RWPE2 (cell line): ENCODE results near the gene SNX10.

Experiments
- ATAC-seq: fragments of 200-7000 bp; cut with Tn5 transposase; 3 replicates; pipeline ENCODE4 v1.9.1; 2021; ENCODE audit warnings: low read depth
- DNase-seq: peaks from one replicate; pipeline ENCODE4 v3.0.0-alpha.2; 2020; ENCODE audit warnings: low spot score
- H3K27ac ChIP-seq: fragments of 450-650 bp; 2 replicates; pipeline ENCODE4 v1.5.1; 2017; ENCODE audit warnings: mild to moderate bottlenecking; ENCODE audit not compliant: poor library complexity, severe bottlenecking
- H3K27me3 ChIP-seq: fragments of 250-450 bp; sonication (Bioruptor Pico); 2 replicates; pipeline ENCODE4 v1.5.1; 2021; ENCODE audit warnings: mild to moderate bottlenecking, moderate library complexity; ENCODE audit not compliant: insufficient read depth, poor library complexity, severe bottlenecking
- H3K36me3 ChIP-seq: fragments of 250-450 bp; sonication (Bioruptor Pico); 2 replicates; pipeline ENCODE4 v1.5.1; 2020; ENCODE audit warnings: low read depth, mild to moderate bottlenecking, moderate library complexity
- H3K4me1 ChIP-seq: fragments of 250-450 bp; sonication (Bioruptor Pico); 2 replicates; pipeline ENCODE4 v1.5.1; 2021; ENCODE audit warnings: mild to moderate bottlenecking, moderate library complexity; ENCODE audit not compliant: insufficient read depth, poor library complexity, severe bottlenecking
- H3K4me3 ChIP-seq: fragments of 250-450 bp; sonication (Bioruptor Pico); 2 replicates; pipeline ENCODE4 v1.5.1; 2021; ENCODE audit warnings: mild to moderate bottlenecking, moderate library complexity; ENCODE audit not compliant: severe bottlenecking
- H3K9me3 ChIP-seq: fragments of 250-450 bp; sonication (Bioruptor Pico); 2 replicates; pipeline ENCODE4 v1.5.1; 2021; ENCODE audit warnings: mild to moderate bottlenecking, moderate library complexity; ENCODE audit not compliant: severe bottlenecking
- TF ChIP-seq, protein P1 (sequence below): fragments of 450-650 bp; IDR thresholded peaks from one replicate; pipeline ENCODE4 v1.5.1; 2017; ENCODE audit warnings: mild to moderate bottlenecking, moderate library complexity; ENCODE audit not compliant: poor library complexity, severe bottlenecking

SNX10 gene

DNA sequence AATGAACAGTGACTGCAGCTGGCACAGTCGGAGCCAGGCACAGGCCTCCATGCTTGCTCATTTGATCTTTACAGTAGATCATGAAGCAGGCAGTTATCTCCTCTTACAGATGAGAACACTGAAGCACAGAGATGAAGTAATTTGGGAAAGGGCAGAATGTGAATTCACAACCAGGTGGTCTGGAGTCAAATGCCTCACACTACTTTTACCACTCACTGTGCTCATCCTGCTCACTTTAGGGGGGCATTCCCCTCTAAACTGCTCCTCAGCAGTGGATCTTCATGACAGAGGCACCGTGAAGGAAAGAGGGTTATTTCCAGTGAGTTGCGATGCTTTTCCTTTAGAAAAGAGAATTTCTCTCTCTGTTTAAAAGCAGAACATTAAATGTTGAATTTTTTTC lies 15.1 kb downstream of the SNX10 start:
- ATAC-seq (no peak), DNase-seq (no peak)
- H3K4me1 ChIP-seq: no peaks in the 10 kb centered on the region
- no peak overlapping the region for H3K27ac ChIP-seq
- no peaks in the 10 kb centered on the region for H3K9me3 ChIP-seq
- TF ChIP-seq, protein P1, sequence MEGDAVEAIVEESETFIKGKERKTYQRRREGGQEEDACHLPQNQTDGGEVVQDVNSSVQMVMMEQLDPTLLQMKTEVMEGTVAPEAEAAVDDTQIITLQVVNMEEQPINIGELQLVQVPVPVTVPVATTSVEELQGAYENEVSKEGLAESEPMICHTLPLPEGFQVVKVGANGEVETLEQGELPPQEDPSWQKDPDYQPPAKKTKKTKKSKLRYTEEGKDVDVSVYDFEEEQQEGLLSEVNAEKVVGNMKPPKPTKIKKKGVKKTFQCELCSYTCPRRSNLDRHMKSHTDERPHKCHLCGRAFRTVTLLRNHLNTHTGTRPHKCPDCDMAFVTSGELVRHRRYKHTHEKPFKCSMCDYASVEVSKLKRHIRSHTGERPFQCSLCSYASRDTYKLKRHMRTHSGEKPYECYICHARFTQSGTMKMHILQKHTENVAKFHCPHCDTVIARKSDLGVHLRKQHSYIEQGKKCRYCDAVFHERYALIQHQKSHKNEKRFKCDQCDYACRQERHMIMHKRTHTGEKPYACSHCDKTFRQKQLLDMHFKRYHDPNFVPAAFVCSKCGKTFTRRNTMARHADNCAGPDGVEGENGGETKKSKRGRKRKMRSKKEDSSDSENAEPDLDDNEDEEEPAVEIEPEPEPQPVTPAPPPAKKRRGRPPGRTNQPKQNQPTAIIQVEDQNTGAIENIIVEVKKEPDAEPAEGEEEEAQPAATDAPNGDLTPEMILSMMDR: no peak
- no peaks in the 10 kb centered on the region for H3K27me3 ChIP-seq
- H3K4me3 ChIP-seq: no peak overlapping the region
- no peaks in the 10 kb centered on the region for H3K36me3 ChIP-seq

DNA sequence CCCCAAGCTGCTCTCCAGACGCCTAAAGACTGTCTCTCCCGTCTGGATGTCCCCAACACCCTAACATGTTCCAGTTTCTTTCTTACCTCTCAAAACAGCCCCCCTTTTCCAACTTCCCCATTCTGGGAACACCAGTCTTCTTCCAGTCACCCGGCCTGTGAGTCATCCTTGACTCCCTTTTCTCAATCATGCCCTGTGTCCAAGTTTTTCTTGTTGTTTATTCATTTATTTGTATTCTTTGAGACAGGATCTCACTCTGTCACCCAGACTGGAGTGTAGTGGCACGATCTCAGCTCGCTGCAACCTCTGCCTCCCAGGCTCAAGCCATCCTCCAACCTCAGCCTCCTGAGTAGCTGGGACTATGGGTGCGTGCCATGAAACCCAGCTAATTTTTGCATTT lies 15.6 kb downstream of the SNX10 start:
- Histone ChIP-seq H3K4me1 (no peaks in the 10 kb centered on the region), H3K27ac (no peak overlapping the region)
- DNase-seq: no peak

DNA sequence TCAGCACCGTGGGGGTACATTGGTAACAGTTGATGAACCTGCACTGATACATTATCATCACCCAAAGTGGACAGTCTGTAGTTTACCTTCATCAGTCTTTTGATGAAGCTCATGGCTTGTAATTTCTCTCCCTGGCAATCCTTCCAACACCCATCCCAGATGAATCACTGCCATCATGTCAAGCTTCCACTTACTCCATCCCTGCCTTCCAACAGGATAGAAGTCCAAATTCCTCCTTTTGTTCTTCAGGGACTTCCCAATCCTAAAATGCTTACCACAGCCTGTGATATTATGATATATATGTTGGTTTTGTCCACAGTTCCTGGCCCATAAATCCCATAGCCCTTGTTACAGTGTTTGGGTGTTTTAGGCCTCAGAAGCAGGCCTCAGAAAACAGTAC lies 16.1 kb downstream of the SNX10 start:
- no peak overlapping the region for H3K27ac ChIP-seq
- ATAC-seq: no peak
- H3K27me3 ChIP-seq: no peaks in the 10 kb centered on the region
- H3K9me3 ChIP-seq: no peaks in the 10 kb centered on the region
- DNase-seq: no peak
- TF ChIP-seq, protein P1: no peak
- no peaks in the 10 kb centered on the region for H3K4me1 ChIP-seq
- H3K36me3 ChIP-seq: no peaks in the 10 kb centered on the region
- H3K4me3 ChIP-seq: no peak overlapping the region

More for the DNA sequence above, 15.6 kb downstream of the SNX10 start:
- no peak for ATAC-seq
- H3K27me3 ChIP-seq: no peaks in the 10 kb centered on the region
- TF ChIP-seq, protein P1: no peak
- no peaks in the 10 kb centered on the region for H3K9me3 ChIP-seq
- H3K36me3 ChIP-seq: no peaks in the 10 kb centered on the region
- no peak overlapping the region for H3K4me3 ChIP-seq

DNA sequence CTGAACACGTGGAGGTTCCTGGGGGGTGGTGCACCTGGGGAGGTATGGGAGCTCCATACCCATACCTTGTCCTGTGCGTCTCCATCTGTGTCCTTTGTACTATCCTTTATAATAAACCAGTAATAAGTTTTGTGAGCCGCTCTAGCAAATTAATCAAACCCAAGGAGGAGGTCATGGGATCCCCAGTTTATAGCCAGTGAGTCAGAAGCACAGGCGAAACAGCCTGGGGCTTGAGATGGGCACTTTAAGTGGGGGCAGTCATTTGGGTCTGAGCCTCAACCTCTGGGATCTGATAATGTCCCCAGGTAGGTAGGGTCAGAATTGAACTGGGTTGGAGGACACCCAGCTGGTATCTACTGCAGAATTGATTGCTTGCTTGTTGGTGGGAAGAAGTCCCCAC lies 16.9 kb downstream of the SNX10 start:
- Histone ChIP-seq H3K36me3 (no peaks in the 10 kb centered on the region), H3K4me3 (no peak overlapping the region), H3K9me3 (no peaks in the 10 kb centered on the region), H3K27ac (no peak overlapping the region), H3K27me3 (no peaks in the 10 kb centered on the region), H3K4me1 (no peaks in the 10 kb centered on the region)
- TF ChIP-seq, protein P1: no peak
- DNase-seq (no peak), ATAC-seq (no peak)

DNA sequence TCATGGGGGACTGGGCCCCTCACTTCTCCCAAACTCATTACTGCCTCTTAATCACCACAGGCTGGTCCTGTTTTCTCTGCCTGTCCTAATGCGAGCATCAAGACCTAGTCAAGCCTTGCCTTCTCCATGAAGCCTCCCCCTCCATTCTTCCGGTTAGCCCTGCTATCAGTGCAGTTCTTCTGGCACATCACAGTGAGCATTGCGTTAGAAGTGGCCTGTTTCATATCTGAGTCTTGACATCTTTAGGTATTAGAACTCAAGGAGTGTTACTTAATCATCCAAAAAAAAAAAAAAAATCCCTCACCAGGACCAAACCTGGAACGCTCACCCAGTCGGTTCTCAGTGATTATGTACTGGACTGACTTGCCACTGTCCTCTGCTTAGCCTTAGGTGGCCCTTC lies 17.4 kb downstream of the SNX10 start:
- no peaks in the 10 kb centered on the region for H3K4me1 ChIP-seq
- H3K27ac ChIP-seq: no peak overlapping the region
- TF ChIP-seq, protein P1: no peak
- no peak overlapping the region for H3K4me3 ChIP-seq
- H3K36me3 ChIP-seq: no peaks in the 10 kb centered on the region
- no peaks in the 10 kb centered on the region for H3K27me3 ChIP-seq
- ATAC-seq: no peak
- no peak for DNase-seq
- no peaks in the 10 kb centered on the region for H3K9me3 ChIP-seq
